ENCODE data around the gene ARRB1.
A peak's percentile ranks its signal among the peaks of the same experiment; 100 is the strongest.
"Not testable (repeated sequence)": the region's sequence is repeated elsewhere in the genome, so short reads cannot be mapped to it uniquely, and the experiment has no call there.

ARRB1 gene

DNA sequence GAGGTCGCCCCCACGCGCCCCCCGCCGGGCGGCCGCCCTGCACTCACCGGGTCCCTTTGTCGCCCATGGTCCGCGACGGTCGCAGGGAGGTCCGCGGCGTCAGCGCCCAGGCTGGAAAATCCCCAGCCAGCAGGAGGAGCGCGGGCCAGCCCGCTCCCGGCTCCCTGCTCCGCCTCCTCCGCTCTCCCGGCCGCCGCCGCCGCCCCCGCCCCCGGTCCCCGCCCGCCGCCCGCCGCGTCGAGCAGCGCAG, at the start of gene ARRB1:
Gene ARRB1 (minus strand): TSS at position 121 of the 250 bp plus-strand sequence. CDS start 54 bp downstream, at position 67.
- DNase-seq (ENCODE audit: low read depth, low spot score), result peak; percentile 69

GRCh38 chr11:75400146-75400865, 48.8 kb upstream of the ARRB1 start:
- DNase-seq (ENCODE audit: low read depth, low spot score), result peak; percentile 37

DNA sequence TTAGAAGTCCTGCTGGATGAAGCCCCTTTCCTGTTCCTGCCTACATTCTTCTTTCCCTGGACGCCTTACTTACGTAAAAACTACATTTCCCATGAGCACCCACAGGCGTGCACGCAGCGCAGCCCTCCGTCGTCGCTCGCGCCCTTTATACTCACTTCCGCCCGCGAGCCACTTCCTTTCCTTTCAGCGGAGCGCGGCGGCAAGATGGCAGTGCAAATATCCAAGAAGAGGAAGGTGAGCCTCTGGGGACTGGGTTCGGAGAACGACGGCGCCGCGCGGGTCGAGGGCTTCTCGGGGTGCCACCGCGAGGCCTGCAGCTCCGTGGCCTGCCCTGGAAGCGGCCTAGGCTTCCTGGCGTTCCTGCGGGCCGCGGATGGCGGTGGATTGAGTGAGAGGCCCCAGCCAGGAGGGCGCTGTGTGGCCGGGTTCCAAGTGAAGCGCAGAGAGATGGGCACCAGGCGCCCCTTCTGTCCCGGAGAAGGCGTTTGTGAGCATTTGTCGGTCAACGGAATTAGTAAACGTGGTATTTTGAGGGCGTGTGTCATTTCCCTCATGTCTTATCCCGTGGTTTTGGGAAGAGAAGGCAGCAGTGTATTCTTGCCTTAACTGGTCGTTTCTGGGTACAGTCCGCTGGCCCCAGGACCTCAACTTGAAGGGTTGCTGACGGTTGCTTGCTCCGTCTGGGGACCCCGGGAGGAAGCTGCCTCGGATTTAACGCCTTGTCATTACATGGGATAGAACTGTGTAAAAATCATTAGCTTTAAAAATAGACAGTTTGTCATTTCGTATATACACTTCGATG, 48.1 kb upstream of the ARRB1 start, which contains the start of gene RPS3:
Gene RPS3 (plus strand): TSS at position 175 of the 802 bp plus-strand sequence. CDS start 30 bp downstream, at position 205.
- peak; percentile 96 for DNase-seq (ENCODE audit: low read depth, low spot score)

- no peak for DNase-seq (ENCODE audit: low read depth, low spot score)
Observed at GRCh38 chr11:75398906-75399305, 47.4 kb upstream of the ARRB1 start.

DNA sequence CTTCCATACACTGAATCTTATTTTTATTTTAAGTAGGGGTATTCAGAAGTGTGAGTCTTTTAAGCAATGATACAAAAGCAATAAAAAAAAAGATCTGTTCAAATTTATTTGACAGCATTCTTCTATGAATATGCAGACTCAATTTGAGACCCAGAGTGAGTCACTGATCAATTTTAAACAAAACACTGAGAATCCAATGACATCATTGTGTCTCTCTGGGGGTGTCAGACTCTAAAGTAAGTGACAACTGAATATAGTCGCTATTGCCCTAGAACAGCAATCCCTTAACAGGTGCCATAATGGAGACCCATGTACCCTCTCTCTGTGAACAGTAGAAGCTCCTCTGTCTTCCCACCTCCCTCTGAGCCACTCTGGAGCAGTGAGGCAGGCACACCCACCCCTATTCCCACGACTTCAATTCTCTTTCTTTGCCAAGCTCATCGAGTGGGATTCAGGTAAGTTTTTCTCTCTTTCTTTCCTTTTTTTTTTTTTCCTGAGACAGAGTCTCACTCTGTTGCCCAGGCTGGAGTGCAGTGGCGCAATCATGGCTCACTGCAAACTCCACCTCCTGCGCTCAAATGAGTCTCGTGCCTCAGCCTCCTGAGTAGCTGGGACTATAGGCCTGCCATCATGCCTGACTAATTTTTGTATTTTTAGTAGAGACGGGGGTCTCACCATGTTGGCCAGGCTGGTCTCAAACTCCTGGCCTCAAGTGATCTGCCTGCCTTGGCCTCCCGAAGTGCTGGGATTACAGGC, 42.8 kb upstream of the ARRB1 start:
- DNase-seq (ENCODE audit: low read depth, low spot score), result no peak

DNA sequence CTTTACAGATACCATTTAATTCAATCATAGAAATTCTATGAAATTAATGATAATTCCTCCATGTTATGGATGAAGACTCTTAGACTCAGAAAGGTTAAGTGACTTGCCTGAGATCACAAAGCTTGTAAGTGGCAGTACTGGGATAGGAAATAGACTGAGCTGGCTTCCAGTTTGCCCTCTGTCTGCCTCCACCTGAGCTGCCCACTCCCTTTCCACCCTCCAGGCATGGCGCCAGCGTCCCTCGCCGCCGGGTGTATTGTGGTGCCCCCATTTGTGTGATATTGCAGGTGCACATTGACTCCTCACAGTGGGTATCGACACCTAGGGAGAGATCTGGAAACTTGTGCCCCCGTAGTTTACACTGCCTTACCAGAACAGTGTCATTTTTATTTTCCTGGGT, 38.5 kb upstream of the ARRB1 start:
- no peak for DNase-seq (ENCODE audit: low read depth, low spot score)

DNA sequence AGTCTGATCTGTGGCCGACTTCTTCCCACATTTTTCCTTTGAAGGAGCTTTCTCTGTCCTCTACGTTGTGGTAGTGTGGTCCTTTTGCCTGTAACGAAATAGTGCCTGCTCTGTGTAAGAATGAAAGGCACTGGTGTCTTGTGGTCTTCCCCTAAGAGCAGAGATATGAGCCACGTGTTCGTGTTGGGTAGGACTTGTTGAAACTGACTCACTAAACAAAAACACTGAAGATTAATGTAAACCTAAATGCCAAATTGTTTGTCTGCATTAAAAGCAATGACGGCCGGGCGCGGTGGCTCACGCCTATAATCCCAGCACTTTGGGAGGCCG, 37.8 kb upstream of the ARRB1 start:
- DNase-seq (ENCODE audit: low read depth, low spot score), result no peak

DNA sequence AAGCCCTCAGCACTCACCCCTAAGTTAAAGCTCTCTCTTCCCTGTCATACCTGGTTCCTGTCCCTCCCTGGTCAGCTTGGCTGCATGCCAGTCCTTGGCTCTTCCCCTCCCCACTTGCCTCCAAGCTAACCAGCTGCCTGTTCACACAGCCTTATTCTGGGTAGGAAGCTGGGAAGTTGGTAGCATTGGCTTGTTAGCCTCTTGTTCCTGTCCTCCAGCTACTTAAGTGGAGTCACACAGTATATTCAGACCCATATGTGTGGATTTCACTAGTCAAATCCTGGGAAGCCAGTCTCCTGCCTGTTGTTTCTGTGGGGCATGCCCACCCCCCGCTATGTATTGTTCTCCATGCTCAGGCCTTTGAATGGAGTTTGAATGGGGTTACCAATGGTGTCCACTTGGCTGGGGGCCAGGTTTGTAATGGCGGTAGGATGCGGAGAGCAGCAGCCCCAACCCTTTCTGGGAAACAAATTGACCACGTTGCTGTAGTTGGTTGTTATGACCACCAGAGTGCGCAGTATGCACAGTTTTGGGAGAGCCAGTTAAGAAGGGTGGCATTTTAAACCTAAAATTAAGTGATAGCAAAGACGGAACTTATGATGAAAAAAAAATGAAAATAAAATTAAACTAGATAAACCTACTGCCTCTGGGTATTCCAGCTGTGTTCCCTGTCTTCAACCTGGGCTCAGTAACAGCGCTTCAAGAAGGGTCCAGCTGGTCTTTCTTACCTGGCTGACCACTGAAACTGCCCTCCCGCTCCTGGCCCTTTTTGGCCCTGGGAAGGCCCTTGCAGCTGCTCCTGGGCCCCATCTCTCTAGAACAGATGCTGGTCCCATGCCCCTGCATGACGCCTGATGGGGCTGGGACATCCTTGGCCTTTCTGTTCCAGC, 37.2 kb upstream of the ARRB1 start:
- peak; percentile 86 for DNase-seq (ENCODE audit: low read depth, low spot score)

GRCh38 chr11:75387736-75388294, 36.4 kb upstream of the ARRB1 start:
- no peak for DNase-seq (ENCODE audit: low read depth, low spot score)

DNA sequence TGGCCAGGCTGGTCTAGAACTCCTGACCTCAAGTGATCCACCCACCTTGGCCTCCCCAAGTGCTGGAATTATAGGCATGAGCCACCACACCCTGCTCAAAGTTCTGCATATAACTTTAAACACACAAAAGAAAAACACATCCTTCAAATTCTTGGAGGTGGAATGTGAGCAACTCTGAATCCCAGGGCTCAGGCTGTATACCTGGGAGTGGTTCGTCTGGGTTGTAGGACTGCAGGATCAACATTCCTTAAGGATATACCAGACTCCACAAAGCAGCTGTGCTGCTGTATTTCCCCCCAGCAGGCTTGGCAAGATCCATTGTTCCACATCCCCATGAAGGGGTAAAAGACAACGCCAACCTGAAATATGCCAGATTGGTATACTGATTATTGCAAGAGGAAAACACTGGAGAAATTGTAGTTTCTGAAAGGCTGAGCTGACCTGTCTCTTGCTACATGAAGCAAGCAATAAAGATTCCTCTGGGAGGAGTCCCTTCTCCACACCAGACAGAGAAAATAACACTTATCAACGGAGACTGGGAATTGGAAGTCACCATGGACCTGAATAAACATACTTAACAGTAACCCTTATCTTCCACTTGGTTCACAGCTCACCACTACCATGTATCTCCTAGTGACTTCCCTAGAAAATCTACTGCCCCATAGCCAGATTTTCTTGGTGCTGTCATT, 35.6 kb upstream of the ARRB1 start:
- DNase-seq (ENCODE audit: low read depth, low spot score), result peak; percentile 46

- DNase-seq (ENCODE audit: low read depth, low spot score), result peak; percentile 82
Observed at GRCh38 chr11:75384438-75385080, 33.1 kb upstream of the ARRB1 start.

DNA sequence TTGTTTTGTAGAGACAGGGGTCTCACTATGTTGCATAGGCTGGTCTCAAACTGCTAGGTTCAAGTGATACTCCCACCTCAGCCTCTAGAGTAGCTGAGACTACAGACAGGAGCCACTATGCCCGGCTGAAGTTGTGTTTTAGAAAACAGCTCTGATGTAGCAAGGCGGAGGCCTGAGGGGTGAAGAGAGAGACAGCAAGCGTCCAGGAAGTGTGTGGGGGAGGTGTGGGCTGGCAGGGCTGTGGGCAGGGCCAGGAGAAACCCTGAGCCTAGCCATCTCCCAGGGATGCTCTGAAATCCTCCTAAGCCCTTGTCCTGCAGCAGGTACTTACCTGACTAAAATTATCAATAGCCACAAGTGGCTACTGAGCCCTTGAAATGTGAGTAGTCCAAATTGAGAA, 31.8 kb upstream of the ARRB1 start:
- DNase-seq (ENCODE audit: low read depth, low spot score), result no peak

- peak; percentile 31 for DNase-seq (ENCODE audit: low read depth, low spot score)
Observed at GRCh38 chr11:75380716-75381420, 29.4 kb upstream of the ARRB1 start.

GRCh38 chr11:75380245-75380644, 28.8 kb upstream of the ARRB1 start:
- no peak for DNase-seq (ENCODE audit: low read depth, low spot score)

DNA sequence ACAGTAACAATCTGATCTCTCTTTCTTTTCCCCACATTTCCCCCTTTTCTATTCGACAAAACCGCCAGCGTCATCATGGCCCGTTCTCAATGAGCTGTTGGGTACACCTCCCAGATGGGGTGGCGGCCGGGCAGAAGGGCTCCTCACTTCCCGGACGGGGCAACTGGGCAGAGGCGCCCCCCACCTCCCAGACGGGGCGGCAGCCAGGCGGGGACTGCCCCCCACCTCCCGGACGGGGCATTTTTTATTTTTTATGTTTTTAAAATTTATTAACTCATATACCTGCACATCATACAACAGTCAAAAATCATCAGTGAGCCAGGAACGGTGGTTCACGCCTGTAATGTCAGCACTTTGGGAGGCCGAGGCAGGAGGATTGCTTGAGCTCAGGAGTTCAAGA, 27.3 kb upstream of the ARRB1 start:
- DNase-seq (ENCODE audit: low read depth, low spot score), result not testable (repeated sequence)

- DNase-seq (ENCODE audit: low read depth, low spot score), result no peak
Observed at GRCh38 chr11:75376175-75376574, 24.7 kb upstream of the ARRB1 start.

DNA sequence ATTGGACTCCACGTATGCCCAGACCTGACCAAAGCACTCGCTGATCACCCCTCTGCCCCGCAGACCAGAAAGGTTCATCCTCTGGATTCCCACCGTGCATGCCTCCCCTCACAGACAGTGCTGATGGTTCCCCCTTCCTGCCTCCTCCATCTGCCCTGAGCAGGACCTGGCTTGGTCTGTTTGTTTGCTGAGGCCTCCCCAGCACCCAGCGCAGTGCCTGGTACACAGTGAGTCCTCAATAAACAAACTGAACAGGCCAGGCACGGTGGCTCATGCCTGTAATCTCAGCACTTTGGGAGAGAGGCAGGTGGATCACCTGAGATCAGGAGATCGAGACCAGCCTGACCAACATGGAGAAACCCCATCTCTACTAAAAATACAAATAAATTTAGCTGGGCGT, 24.2 kb upstream of the ARRB1 start:
- DNase-seq (ENCODE audit: low read depth, low spot score), result no peak

DNA sequence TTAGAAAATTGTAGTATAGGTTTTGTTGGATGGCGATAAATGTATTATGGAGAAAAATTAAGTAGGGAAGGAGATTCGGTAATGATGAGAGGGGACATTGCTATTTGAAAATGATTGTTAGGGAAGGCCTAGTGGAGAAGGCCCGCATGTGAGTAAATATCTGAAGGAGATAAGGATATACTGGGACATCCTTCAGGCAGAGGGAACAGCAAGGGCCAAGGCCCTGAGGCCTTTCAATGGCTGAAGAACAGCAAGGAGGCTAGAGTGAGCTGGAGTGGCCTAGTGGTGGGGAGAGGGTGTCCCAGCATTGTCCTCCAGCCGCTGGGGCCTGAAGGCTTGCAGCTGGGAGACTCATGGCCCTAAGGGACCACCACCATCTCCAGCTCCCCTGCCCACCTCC, 23.2 kb upstream of the ARRB1 start:
- DNase-seq (ENCODE audit: low read depth, low spot score), result no peak

GRCh38 chr11:75373201-75373600, 21.7 kb upstream of the ARRB1 start:
- no peak for DNase-seq (ENCODE audit: low read depth, low spot score)

Measured in astrocyte of the hippocampus (primary cell).